ENCODE data around the gene PCED1B.

DNA sequence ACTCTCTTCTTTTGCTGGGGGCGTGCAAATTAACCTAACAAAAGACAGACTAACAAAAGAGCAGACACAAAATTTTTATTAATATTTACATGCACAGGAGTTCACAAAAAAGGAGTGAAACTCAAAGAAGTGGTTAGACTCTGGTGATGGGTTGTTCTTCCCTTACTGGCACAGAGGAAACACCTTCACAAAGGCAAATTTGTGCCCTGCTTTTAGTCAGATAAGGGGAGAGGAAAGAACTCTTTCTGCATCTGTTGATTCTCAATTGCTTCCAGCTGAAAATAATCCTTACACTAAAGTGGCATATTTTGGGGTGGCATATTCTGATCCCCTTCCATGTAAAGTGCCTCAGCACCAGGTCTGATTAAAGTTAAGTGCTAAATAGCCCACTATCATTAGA is 190.5 kb downstream of the PCED1B start:
- no peak for TF ChIP-seq SNAI2 (CRISPR knock-in tag; IDR thresholded peaks at IDR 0.05)
- no peak for TF ChIP-seq ARNTL (CRISPR knock-in tag; IDR thresholded peaks at IDR 0.05; ENCODE audit: borderline replicate concordance, low read depth)
- TF ChIP-seq TOX (CRISPR knock-in tag; IDR thresholded peaks at IDR 0.05; ENCODE audit: borderline replicate concordance) = no peak
